Duodenal mucosa (tissue), 2 donors: Measurements from ENCODE around the gene FBRSL1.

Experiments used
- H3K27ac ChIP-seq: one replicate; pipeline ENCODE4 v1.7.0; 2013; ENCODE audit warnings: low read depth, low read length
- H3K27me3 ChIP-seq, 2 donors: one replicate each; pipeline ENCODE4 v1.7.0; 2013; ENCODE audit warnings: low read length in 2 of 2, control low read depth in 1 of 2; ENCODE audit not compliant: insufficient read depth in 2 of 2, control insufficient read depth in 1 of 2
- H3K36me3 ChIP-seq, 2 donors: one replicate each; pipeline ENCODE4 v1.7.0; 2013; ENCODE audit warnings: low read length in 2 of 2, control low read depth in 1 of 2; ENCODE audit not compliant: insufficient read depth in 2 of 2, control insufficient read depth in 1 of 2
- H3K4me1 ChIP-seq, 2 donors: one replicate each; pipeline ENCODE4 v1.7.0; 2013; ENCODE audit warnings: low read length in 2 of 2, control low read depth in 1 of 2; ENCODE audit not compliant: insufficient read depth in 2 of 2, control insufficient read depth in 1 of 2
- H3K4me3 ChIP-seq, 2 donors: one replicate each; pipeline ENCODE4 v1.7.0; 2013; ENCODE audit warnings: low read length in 2 of 2, low read depth in 1 of 2
- H3K9ac ChIP-seq, 2 donors: one replicate each; pipeline ENCODE4 v1.7.0; 2013; ENCODE audit warnings: low read length in 2 of 2, low read depth in 1 of 2
- H3K9me3 ChIP-seq, 2 donors: one replicate each; pipeline ENCODE4 v1.7.0; 2013; ENCODE audit warnings: low read length in 2 of 2, control low read depth in 1 of 2; ENCODE audit not compliant: control insufficient read depth in 1 of 2

FBRSL1 gene

DNA sequence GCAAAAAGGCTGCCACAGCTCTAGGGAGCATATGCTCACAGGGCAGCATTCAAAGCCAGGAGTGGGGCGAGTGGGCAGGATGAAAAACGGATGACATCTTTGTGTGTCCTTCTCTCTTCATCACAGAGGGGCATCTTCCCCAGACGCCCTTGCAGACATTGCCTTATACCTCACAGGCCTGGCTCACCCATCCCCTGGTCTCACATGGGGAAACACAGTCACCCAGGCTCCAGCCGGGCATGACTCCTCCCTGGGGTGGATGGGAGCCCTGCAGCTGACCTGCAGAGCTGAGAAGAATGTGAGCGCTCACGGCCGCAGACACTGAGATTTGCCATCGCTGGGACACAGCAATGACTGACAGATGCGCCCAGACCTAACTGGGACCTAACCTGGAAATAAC is 7.2 kb upstream of the FBRSL1 start:
- H3K9me3 ChIP-seq = no peaks in the 10 kb centered on the region
- no peaks in the 10 kb centered on the region for H3K36me3 ChIP-seq
- H3K9ac ChIP-seq = no peak overlapping the region
- peaks cover 0 to 6% of the 10 kb centered on the region in 2 donors for H3K27me3 ChIP-seq
- H3K4me3 ChIP-seq = no peak overlapping the region
- no peaks in the 10 kb centered on the region for H3K4me1 ChIP-seq
- no peak overlapping the region for H3K27ac ChIP-seq

DNA sequence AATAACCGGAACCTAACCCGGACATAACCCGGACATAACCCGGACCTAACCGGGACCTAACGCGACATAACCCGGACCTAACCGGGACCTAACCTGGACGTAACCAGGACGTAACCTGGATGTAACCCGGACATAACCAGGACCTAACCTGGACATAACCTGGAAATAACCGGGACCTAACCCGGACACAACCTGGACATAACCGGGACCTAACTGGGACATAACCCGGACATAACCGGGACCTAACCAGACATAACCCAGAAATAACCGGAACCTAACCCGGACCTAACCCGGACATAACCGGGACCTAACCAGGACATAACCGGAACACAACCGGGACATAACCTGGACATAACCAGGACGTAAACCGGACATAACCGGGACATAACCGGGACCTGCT is 6.7 kb upstream of the FBRSL1 start:
- no peaks in the 10 kb centered on the region for H3K9me3 ChIP-seq
- peaks cover 0 to 6% of the 10 kb centered on the region in 2 donors for H3K27me3 ChIP-seq
- no peak overlapping the region for H3K27ac ChIP-seq
- H3K36me3 ChIP-seq = no peaks in the 10 kb centered on the region
- H3K4me1 ChIP-seq = peaks cover under 1 to 2% of the 10 kb centered on the region in 2 donors
- no peak overlapping the region for H3K9ac ChIP-seq
- no peak overlapping the region for H3K4me3 ChIP-seq

GRCh38 chr12:132483612-132484011 is 6.3 kb upstream of the FBRSL1 start:
- peaks cover 5 to 6% of the 10 kb centered on the region in 2 donors for H3K4me1 ChIP-seq
- no peaks in the 10 kb centered on the region for H3K36me3 ChIP-seq
- H3K27me3 ChIP-seq = peaks cover 0 to 6% of the 10 kb centered on the region in 2 donors
- H3K4me3 ChIP-seq = no peak overlapping the region
- H3K9me3 ChIP-seq = no peaks in the 10 kb centered on the region
- no peak overlapping the region for H3K9ac ChIP-seq
- H3K27ac ChIP-seq = no peak overlapping the region

- H3K36me3 ChIP-seq = no peaks in the 10 kb centered on the region
- H3K27ac ChIP-seq = no peak overlapping the region
- peaks cover 0 to 6% of the 10 kb centered on the region in 2 donors for H3K27me3 ChIP-seq
- H3K9ac ChIP-seq = no peak overlapping the region
- no peak overlapping the region for H3K4me3 ChIP-seq
- peaks cover 9 to 10% of the 10 kb centered on the region in 2 donors for H3K4me1 ChIP-seq
- H3K9me3 ChIP-seq = no peaks in the 10 kb centered on the region
Observed at GRCh38 chr12:132484183-132484890, 5.6 kb upstream of the FBRSL1 start.

DNA sequence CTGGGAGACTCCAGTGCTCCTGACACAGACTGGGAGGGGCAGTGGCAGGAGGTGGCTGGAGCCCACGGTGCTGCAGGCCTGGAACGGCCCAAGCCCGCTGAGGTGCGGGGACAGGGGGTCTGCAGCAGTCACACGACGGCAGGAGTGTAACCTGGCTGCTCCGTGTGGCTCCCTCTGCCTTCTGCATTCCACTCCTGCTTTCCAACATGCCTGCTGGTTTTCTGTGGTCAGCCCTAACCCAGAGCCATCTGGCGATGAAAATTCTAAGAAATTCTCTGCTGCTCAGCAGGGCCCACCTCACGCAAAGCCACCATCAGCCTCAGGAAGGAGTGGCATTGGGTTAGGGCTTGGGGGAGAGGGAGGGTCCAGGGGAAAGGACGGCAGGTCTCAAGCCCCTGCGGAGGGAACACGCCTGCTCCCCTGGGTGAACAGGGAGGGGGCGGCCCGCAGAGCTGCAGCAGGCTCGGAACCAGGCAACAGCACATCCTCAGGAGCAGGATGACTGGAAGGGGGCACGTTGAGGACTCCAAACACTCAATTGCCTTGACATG is 5.0 kb upstream of the FBRSL1 start:
- Histone ChIP-seq H3K4me3 (no peak overlapping the region), H3K4me1 (peaks cover 9 to 10% of the 10 kb centered on the region in 2 donors), H3K9me3 (no peaks in the 10 kb centered on the region), H3K27me3 (peaks cover 0 to 6% of the 10 kb centered on the region in 2 donors), H3K9ac (no peak overlapping the region), H3K36me3 (no peaks in the 10 kb centered on the region), H3K27ac (no peak overlapping the region)

- Histone ChIP-seq H3K36me3 (no peaks in the 10 kb centered on the region), H3K27me3 (peaks cover 0 to 6% of the 10 kb centered on the region in 2 donors), H3K4me3 (no peak overlapping the region), H3K27ac (no peak overlapping the region), H3K9ac (no peak overlapping the region), H3K4me1 (peaks cover 9 to 10% of the 10 kb centered on the region in 2 donors), H3K9me3 (no peaks in the 10 kb centered on the region)
Observed at GRCh38 chr12:132485619-132486018, 4.3 kb upstream of the FBRSL1 start.

GRCh38 chr12:132486168-132486567 is 3.8 kb upstream of the FBRSL1 start:
- H3K27me3 ChIP-seq = peaks cover 0 to 6% of the 10 kb centered on the region in 2 donors
- H3K27ac ChIP-seq = no peak overlapping the region
- no peak overlapping the region for H3K4me3 ChIP-seq
- no peak overlapping the region for H3K9ac ChIP-seq
- no peaks in the 10 kb centered on the region for H3K9me3 ChIP-seq
- no peaks in the 10 kb centered on the region for H3K36me3 ChIP-seq
- H3K4me1 ChIP-seq = peaks cover 13 to 14% of the 10 kb centered on the region in 2 donors

DNA sequence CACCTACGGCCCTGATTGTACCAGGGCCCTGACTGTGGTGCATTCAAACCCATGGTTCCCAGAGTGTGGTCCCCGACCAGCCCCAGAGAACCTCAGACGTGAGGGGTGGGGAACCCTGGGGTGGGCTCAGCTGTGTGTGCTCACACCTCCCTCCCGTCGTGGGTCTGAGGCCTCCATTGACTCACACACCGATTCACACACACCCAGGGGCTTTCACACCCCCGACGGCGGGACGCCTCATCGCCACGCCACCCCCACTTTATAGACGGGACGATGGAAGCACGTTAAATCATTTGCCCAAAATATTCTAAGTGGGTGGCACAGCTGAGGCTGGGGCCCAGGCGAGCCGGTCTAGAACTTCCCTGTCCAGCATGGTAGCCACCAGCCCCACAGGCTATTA is 3.4 kb upstream of the FBRSL1 start:
- no peak overlapping the region for H3K27ac ChIP-seq
- no peaks in the 10 kb centered on the region for H3K36me3 ChIP-seq
- H3K9ac ChIP-seq = no peak overlapping the region
- no peak overlapping the region for H3K4me3 ChIP-seq
- peaks cover 0 to 6% of the 10 kb centered on the region in 2 donors for H3K27me3 ChIP-seq
- peaks cover 17 to 18% of the 10 kb centered on the region in 2 donors for H3K4me1 ChIP-seq
- no peaks in the 10 kb centered on the region for H3K9me3 ChIP-seq

DNA sequence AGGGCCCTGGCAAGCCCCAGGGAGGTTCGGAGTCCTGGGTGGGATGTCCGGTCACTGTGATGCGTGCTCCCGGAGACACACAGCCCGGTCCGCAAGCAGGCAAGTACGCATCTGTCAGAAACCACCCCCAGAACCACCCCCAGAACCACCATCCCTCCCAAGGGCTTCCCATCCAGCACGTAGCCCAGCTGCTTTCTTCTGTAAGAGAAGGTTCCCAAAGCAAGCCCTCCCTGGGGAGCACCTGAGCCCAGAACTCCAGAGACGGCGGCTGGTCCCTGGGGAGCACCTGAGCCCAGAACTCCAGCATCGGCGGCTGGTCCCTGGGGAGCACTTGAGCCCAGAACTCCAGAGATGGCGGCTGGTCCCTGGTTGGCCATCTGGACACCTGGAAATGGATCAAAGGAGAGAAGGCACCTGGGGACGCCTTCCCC is 2.6 kb upstream of the FBRSL1 start:
- peaks cover 25% of the 10 kb centered on the region in 2 donors for H3K4me1 ChIP-seq
- H3K36me3 ChIP-seq = no peaks in the 10 kb centered on the region
- peaks cover 0 to under 1% of the 10 kb centered on the region in 2 donors for H3K27me3 ChIP-seq
- H3K9ac ChIP-seq = no peak overlapping the region
- no peaks in the 10 kb centered on the region for H3K9me3 ChIP-seq
- H3K27ac ChIP-seq = no peak overlapping the region
- no peak overlapping the region for H3K4me3 ChIP-seq

GRCh38 chr12:132488127-132489077 is 1.5 kb upstream of the FBRSL1 start:
- peak overlapping the region; percentile 54 to 56 for H3K9ac ChIP-seq
- H3K27ac ChIP-seq = peak overlapping the region; percentile 39

More at GRCh38 chr12:132488127-132489077, 1.5 kb upstream of the FBRSL1 start:
- Histone ChIP-seq H3K27me3 (no peaks in the 10 kb centered on the region), H3K9me3 (no peaks in the 10 kb centered on the region), H3K4me3 (peak overlapping the region; percentile 50 to 54), H3K36me3 (no peaks in the 10 kb centered on the region), H3K4me1 (peaks cover 36% of the 10 kb centered on the region in 2 donors)
